Activated T-cell treated with anti-CD3 and anti-CD28 coated beads, Interleukin-2, amount 50 U/mL, for 24 hours (primary cell): Measurements from ENCODE around the gene GATA6.

ENCODE experiments used
- DNase-seq: peaks from one replicate; pipeline ENCODE4 v3.0.0-alpha.2; 2020
- H3K27ac Mint-ChIP-seq: 2 replicates; pipeline ENCODE4 v1.8.0; 2020; ENCODE audit warnings: mild to moderate bottlenecking, mixed read lengths
- H3K27me3 Mint-ChIP-seq: 2 replicates; pipeline ENCODE4 v1.8.0; 2020; ENCODE audit warnings: mixed read lengths
- H3K36me3 Mint-ChIP-seq: 2 replicates; pipeline ENCODE4 v1.8.0; 2020; ENCODE audit warnings: low read depth, mixed read lengths
- H3K4me1 Mint-ChIP-seq: 2 replicates; pipeline ENCODE4 v1.8.0; 2020; ENCODE audit warnings: low read depth, mixed read lengths
- H3K4me3 Mint-ChIP-seq: 2 replicates; pipeline ENCODE4 v1.8.0; 2020; ENCODE audit warnings: mild to moderate bottlenecking, moderate library complexity, mixed read lengths
- H3K9me3 Mint-ChIP-seq: 2 replicates; pipeline ENCODE4 v1.8.0; 2020; ENCODE audit warnings: mixed read lengths

GATA6 gene

DNA sequence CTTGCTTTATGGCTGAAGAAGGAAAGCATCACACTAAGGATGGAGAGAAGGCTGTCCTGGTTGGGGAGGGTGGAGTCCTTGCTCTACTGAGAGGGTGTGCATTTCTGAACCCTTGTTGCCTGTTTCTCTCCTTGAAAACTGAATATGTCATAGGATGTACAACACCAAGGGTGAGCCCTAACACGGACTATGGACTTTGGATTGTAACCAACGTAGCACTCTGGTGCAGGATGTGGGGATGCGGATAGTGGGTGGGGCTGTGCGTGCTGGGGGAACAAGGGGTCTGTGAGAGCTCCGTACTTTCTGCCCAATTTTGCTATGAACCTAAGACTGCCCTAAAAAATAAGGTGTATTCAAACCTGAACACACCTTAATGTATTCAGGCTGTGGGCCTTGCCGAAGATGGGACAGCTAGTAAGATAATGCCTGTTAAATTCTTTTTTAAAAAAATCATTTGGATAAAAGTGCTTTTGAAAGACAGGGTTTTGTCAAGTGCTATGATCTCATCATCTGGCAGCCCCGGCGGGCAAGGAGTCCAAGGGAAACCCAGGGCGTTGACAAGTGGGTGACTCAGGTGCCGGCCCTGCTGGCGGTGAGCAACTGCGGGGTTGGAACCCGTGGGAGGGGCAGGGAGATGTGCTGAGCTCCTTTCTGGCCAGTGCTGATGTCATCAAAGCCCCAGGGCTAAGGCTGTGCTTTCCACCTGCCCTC is 54.0 kb downstream of the GATA6 start:
- H3K27me3 Mint-ChIP-seq: no peaks in the 10 kb centered on the region
- no peak for DNase-seq
- no peaks in the 10 kb centered on the region for H3K36me3 Mint-ChIP-seq
- H3K4me3 Mint-ChIP-seq: no peak overlapping the region
- H3K9me3 Mint-ChIP-seq: no peaks in the 10 kb centered on the region
- H3K4me1 Mint-ChIP-seq: peaks cover 11% of the 10 kb centered on the region
- H3K27ac Mint-ChIP-seq: no peak overlapping the region

DNA sequence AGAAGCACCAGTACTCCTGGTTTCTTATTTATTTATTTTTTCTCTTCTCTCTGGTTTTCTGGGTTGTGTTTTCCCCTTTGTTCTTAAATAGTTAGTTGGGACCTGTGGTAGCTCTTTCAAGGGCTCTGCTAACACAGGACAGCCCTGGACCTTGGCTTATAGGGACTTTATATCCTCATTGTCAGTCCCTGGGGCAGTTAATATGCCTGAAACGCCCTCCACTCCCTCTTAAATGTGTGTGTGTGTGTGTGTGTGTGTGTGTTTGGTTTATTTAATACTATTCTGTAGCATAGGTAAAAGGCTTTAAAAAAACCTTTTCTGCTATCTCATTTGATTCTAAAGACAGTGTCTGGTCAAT is 54.6 kb downstream of the GATA6 start:
- H3K36me3 Mint-ChIP-seq: no peaks in the 10 kb centered on the region
- peaks cover 11% of the 10 kb centered on the region for H3K4me1 Mint-ChIP-seq
- H3K9me3 Mint-ChIP-seq: no peaks in the 10 kb centered on the region
- no peak overlapping the region for H3K4me3 Mint-ChIP-seq
- H3K27me3 Mint-ChIP-seq: no peaks in the 10 kb centered on the region
- H3K27ac Mint-ChIP-seq: no peak overlapping the region
- no peak for DNase-seq

DNA sequence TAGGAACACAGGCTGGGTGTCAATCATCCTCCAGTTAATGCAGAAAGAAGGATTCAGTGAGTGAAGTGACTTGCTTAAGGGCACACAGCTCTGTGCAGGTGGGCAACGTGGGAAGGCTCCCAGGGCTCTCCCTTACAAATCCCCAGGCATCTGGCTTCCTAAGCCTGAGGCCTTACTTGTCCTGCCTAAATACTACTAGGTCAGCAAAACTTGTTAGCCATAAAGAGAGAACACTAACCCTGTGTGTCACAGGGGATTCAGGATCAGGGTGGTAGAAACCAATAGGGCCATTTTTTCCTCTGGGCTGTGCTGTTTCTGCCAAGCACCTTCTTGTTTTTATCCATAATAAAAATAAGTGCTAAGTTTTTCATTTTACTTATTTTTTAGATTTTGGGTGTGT is 55.0 kb downstream of the GATA6 start:
- Mint-ChIP-seq H3K27me3 (no peaks in the 10 kb centered on the region), H3K27ac (no peak overlapping the region), H3K4me1 (peaks cover 11% of the 10 kb centered on the region), H3K4me3 (no peak overlapping the region), H3K36me3 (no peaks in the 10 kb centered on the region), H3K9me3 (no peaks in the 10 kb centered on the region)
- no peak for DNase-seq

DNA sequence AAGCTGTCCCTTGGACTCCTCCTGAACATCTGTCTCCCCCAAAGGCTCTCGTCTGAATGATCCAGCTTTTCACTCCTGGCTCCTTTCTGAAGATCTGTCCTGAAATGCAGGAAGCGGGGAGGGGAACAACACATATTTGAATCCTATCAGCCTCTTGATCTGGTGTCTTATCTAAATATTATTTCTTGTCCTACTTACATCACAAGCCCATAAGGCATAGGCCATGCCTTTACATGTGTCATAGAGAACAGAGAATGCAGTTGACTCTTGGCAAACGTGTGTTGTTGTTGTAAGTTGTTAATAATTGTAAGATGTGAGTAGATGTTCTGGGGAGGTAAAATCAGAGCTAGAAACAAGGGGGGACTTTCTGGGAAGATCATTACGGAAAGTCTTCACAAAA is 57.4 kb downstream of the GATA6 start:
- Mint-ChIP-seq H3K4me1 (peaks cover 1% of the 10 kb centered on the region), H3K27me3 (no peaks in the 10 kb centered on the region), H3K27ac (no peak overlapping the region), H3K9me3 (no peaks in the 10 kb centered on the region), H3K4me3 (no peak overlapping the region), H3K36me3 (no peaks in the 10 kb centered on the region)
- no peak for DNase-seq

DNA sequence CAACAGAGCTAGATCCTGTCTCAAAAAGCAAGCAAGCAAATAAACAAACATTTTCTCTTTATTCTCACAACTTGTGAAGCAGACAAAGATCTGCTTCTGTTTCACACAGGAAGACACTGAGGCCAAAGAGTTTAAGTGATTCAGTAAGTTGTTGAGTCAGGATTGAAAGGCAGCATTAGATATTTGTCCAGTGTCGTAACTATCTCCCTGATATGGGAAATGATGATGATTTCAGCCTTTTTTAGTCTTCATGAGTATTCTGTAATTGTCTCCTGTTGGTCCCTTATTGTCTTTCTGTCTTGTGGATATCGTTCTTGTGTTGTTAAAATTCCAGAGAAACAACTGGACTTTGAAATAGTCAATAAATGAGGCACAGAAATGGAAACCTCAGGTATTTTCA is 59.6 kb downstream of the GATA6 start:
- Mint-ChIP-seq H3K27me3 (no peaks in the 10 kb centered on the region), H3K9me3 (no peaks in the 10 kb centered on the region), H3K4me1 (no peaks in the 10 kb centered on the region), H3K36me3 (no peaks in the 10 kb centered on the region), H3K27ac (no peak overlapping the region), H3K4me3 (no peak overlapping the region)
- DNase-seq: no peak

DNA sequence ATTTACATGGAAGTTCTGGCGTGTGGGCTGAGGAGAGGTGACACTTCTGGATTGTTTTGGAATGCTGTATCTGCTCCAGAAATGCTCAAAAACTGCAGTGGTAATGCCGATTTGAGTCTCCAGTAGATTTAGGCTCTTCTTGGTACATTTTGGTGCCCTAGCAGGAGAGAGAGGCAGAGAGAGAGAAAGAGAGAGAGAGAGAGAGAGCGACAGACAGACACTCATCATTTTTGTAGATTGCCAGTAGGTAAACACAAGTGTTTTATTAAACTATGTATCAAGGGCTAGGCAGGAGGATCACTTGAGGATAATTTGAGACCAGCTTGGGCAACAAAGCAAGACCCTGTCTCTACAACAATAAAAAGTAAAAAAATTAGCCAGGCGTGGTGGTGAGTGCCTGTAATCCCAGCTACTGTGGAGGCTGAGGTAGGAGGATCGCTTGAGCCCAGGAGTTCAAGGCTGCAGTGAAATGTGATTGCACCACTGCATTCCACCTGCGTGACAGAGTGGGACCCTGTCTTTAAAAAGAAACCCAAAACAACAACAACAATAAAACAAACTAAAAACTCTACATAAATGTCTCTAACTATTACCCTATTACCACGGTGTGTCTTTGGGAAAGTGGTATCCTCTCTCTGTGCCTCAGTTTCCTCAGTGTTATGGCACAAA is 60.2 kb downstream of the GATA6 start:
- Mint-ChIP-seq H3K4me1 (no peaks in the 10 kb centered on the region), H3K4me3 (no peak overlapping the region), H3K27ac (no peak overlapping the region), H3K9me3 (no peaks in the 10 kb centered on the region), H3K27me3 (no peaks in the 10 kb centered on the region), H3K36me3 (no peaks in the 10 kb centered on the region)
- DNase-seq: no peak

DNA sequence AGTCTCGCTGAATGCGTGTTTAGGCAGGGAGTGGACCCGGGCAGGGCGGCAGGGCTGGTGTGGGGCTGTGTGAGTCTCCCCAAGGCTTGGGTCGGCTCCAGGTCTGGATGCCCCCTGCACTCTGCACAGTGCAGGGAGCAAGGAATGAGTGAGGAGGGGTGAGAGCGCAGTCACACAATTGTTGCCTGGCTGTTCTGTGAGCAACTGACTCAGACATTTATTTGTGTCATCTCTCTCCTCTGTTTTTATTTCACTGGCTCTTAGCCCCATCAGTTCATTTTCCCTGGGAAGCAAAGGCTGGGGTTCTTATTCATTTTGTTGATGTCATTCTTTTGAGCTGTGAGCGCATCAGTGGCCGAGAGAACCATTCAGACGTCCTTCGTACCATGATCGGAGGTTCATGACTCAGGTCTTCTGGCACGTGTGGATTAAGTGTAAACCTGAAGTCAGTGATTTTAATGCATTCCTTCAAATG is 61.1 kb downstream of the GATA6 start:
- DNase-seq: no peak
- no peaks in the 10 kb centered on the region for H3K9me3 Mint-ChIP-seq

DNA sequence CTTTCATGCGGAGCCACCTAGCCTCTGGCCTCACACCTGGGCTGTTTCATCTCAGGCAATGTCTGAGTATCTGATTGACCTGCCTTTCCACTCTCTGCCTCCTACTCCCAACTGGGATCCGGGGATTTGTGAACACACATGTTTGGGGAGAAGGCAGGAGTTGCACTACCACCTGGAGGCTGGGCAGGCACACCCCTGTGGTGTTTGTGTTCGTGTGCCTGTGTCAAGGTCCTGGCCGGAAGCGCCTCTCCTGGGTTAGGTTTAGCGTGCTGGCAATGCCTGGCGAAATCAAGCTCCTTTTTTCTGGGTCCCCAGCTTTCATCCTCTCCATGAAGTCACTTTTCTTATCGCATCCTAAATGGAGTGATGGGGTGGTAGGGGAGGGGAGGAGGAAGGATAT is 63.9 kb downstream of the GATA6 start:
- Mint-ChIP-seq H3K27me3 (no peaks in the 10 kb centered on the region), H3K27ac (no peak overlapping the region), H3K4me1 (peaks cover 2% of the 10 kb centered on the region), H3K36me3 (no peaks in the 10 kb centered on the region), H3K4me3 (no peak overlapping the region), H3K9me3 (no peaks in the 10 kb centered on the region)
- no peak for DNase-seq

More for the DNA sequence above, 61.1 kb downstream of the GATA6 start:
- Mint-ChIP-seq H3K4me1 (no peaks in the 10 kb centered on the region), H3K4me3 (no peak overlapping the region), H3K27me3 (no peaks in the 10 kb centered on the region), H3K27ac (no peak overlapping the region), H3K36me3 (no peaks in the 10 kb centered on the region)

DNA sequence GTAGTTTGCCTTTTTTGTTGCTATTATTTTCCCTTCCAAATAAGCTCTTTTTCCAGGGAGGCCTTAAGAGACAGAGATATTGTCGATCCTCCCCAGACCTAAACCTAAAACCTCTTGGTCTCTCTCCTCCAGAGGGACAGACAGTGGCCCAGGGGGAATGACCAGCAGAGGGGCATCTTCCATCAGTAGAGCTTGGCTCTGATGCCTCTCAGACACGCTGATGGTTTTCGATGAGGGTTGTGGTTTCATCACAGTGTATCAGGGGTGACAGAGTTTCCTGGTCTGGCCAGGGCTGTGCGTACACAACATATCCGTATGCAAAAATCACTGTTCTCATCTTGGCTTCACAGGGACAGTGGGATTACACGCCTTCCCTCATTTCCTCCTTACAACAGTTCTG is 68.6 kb downstream of the GATA6 start:
- peaks cover 2% of the 10 kb centered on the region for H3K4me1 Mint-ChIP-seq
- H3K27me3 Mint-ChIP-seq: no peaks in the 10 kb centered on the region
- no peaks in the 10 kb centered on the region for H3K9me3 Mint-ChIP-seq
- H3K27ac Mint-ChIP-seq: no peak overlapping the region
- no peaks in the 10 kb centered on the region for H3K36me3 Mint-ChIP-seq
- H3K4me3 Mint-ChIP-seq: no peak overlapping the region
- DNase-seq: no peak

DNA sequence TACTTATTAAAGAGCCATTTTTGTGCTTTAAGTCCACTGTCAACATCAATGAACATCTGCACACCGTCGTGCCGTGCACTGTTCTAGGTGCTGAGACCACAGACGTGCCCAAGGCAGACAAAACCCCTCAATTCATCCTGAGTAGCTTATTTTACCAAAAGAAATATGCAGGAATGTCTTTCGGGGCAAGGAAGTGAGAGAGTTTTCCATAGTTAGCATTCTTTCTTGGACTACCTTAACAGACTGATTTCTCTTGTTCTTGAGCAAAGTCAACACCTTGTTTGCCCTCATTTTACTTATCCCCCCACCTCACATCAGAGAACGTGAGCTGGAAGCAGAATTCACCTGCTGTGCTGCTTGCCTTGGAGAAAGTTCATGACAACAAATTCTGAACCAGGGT is 69.3 kb downstream of the GATA6 start:
- Mint-ChIP-seq H3K4me3 (no peak overlapping the region), H3K27ac (no peak overlapping the region), H3K9me3 (no peaks in the 10 kb centered on the region), H3K4me1 (peaks cover 2% of the 10 kb centered on the region), H3K27me3 (no peaks in the 10 kb centered on the region), H3K36me3 (no peaks in the 10 kb centered on the region)
- DNase-seq: no peak

DNA sequence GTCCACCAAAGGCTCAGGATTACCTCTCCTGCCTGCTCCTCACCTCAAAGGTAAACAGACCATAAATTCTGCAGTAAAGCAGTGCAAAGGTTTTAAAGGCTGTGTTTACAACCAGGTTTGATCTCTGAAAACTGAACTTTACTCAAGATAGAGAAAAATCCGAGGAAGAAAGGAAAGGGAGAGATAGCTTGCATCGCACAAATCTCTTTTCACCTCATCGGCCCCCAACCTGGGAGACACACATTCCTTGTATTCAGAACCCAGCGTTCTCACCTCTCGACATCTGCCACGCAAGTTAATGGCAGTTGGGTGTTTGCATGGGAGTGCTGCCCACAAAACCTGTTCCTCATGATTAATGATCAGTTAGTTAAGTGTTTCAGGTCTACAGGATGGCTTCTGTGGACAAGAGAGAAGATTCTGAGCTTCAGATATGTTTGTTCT is 72.6 kb downstream of the GATA6 start:
- no peak overlapping the region for H3K4me3 Mint-ChIP-seq
- no peak overlapping the region for H3K27ac Mint-ChIP-seq
- no peaks in the 10 kb centered on the region for H3K36me3 Mint-ChIP-seq
- no peaks in the 10 kb centered on the region for H3K9me3 Mint-ChIP-seq
- H3K4me1 Mint-ChIP-seq: peaks cover 2% of the 10 kb centered on the region
- no peaks in the 10 kb centered on the region for H3K27me3 Mint-ChIP-seq
- DNase-seq: no peak

DNA sequence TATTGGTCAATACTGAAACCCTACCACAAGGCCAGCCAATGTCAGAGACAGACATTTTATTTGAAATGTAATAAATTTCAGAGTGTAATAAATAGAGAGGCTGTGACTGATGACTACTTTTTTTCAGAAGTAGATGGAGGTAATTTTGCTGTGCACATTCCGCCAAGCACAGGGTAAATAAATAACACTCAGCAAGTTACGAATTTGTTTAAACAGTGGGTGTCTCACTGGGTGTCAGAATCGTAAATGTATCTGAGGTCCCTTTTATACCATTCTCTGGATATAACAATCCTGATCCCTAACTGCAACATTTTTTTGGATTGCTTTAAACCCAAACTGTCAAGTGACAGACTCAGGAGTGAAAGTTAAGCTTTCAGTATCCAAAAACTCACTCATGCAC is 74.1 kb downstream of the GATA6 start:
- Mint-ChIP-seq H3K9me3 (no peaks in the 10 kb centered on the region), H3K27ac (no peak overlapping the region), H3K36me3 (no peaks in the 10 kb centered on the region), H3K27me3 (no peaks in the 10 kb centered on the region), H3K4me3 (no peak overlapping the region), H3K4me1 (no peaks in the 10 kb centered on the region)
- DNase-seq: no peak

DNA sequence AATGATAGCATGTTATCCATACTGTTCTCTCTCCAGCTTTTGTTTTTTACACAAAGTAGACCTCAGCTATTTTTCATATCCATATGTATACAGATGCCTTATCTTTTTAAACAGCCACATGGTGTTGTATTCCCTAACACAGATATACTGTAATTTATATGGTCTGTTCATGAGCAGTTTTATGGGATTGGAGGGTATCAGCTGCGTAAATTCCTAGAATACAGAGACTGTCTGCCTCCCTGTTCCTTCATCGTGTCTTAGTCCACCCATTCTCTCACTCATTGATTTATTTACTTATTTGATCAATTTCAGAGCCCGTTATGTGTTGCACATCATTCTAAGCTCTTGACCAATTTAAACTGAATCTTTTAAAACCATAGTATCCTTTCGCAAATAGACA is 80.6 kb downstream of the GATA6 start:
- no peak for DNase-seq
- no peaks in the 10 kb centered on the region for H3K36me3 Mint-ChIP-seq
- H3K27ac Mint-ChIP-seq: no peak overlapping the region
- H3K4me1 Mint-ChIP-seq: peaks cover 3% of the 10 kb centered on the region
- H3K27me3 Mint-ChIP-seq: peaks cover 3% of the 10 kb centered on the region
- no peaks in the 10 kb centered on the region for H3K9me3 Mint-ChIP-seq
- no peak overlapping the region for H3K4me3 Mint-ChIP-seq

DNA sequence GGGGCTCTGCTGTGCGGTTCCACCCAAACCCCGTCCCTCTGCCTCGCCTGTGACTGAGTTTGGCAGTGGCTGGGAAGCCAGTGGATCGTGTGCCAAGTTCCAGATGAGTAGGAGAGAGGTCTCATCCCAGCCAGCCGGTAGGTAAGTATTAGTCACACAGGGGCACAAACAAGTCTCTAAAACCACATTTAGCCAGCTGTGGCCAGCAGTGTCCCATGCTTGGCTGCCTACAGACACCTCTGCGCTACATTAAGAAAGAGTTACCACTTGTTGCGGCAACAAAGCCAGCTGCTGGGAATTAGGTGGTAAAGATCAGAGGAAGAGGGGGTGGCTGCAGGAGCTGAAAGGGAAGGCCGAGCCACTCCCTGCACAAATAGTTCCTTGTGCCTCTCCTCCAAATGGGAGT is 81.2 kb downstream of the GATA6 start:
- H3K27me3 Mint-ChIP-seq: peaks cover 4% of the 10 kb centered on the region
- H3K9me3 Mint-ChIP-seq: no peaks in the 10 kb centered on the region
- H3K4me1 Mint-ChIP-seq: peaks cover 3% of the 10 kb centered on the region
- H3K4me3 Mint-ChIP-seq: no peak overlapping the region
- no peak overlapping the region for H3K27ac Mint-ChIP-seq
- no peak for DNase-seq
- no peaks in the 10 kb centered on the region for H3K36me3 Mint-ChIP-seq
